C4-2B (cell line): ENCODE data around the gene ST8SIA1.

Experiments used
- ZFX ChIP-seq: fragments of 450-650 bp; IDR thresholded peaks from 2 replicates; pipeline ENCODE4 v1.6.1; 2017
- TF ChIP-seq, protein P1 (sequence below): fragments of 450-650 bp; conservative IDR thresholded peaks from 2 replicates; pipeline ENCODE4 v1.5.1; 2017; ENCODE audit warnings: mild to moderate bottlenecking

DNA sequence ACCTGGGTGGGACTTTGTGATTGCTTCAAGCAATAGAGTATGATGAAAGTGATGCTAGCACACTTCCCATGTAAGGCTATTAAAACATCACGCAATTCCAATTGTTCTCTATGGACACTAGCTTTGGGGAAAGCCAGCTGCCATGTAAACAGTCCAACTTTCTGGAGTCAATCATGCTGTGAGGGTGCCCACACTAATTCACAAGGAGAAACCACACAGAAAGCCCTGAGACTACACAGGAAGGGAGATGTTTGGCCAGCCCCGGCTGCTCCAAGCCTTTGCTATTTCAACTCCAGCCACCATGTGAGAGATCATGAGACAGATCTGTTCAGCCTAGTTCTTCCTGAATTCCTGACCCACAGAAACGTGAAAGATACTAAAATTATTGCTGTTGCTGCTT lies 96.3 kb downstream of the ST8SIA1 start:
- TF ChIP-seq, protein P1, sequence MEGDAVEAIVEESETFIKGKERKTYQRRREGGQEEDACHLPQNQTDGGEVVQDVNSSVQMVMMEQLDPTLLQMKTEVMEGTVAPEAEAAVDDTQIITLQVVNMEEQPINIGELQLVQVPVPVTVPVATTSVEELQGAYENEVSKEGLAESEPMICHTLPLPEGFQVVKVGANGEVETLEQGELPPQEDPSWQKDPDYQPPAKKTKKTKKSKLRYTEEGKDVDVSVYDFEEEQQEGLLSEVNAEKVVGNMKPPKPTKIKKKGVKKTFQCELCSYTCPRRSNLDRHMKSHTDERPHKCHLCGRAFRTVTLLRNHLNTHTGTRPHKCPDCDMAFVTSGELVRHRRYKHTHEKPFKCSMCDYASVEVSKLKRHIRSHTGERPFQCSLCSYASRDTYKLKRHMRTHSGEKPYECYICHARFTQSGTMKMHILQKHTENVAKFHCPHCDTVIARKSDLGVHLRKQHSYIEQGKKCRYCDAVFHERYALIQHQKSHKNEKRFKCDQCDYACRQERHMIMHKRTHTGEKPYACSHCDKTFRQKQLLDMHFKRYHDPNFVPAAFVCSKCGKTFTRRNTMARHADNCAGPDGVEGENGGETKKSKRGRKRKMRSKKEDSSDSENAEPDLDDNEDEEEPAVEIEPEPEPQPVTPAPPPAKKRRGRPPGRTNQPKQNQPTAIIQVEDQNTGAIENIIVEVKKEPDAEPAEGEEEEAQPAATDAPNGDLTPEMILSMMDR, result no peak
- TF ChIP-seq ZFX, result no peak
